NCI-H69 (cell line): ENCODE data around the gene TMEM62.

Experiments
- DNase-seq: peaks from one replicate; lab custom pipeline; 2025; lab: John Stamatoyannopoulos, UW

TMEM62 gene

DNA sequence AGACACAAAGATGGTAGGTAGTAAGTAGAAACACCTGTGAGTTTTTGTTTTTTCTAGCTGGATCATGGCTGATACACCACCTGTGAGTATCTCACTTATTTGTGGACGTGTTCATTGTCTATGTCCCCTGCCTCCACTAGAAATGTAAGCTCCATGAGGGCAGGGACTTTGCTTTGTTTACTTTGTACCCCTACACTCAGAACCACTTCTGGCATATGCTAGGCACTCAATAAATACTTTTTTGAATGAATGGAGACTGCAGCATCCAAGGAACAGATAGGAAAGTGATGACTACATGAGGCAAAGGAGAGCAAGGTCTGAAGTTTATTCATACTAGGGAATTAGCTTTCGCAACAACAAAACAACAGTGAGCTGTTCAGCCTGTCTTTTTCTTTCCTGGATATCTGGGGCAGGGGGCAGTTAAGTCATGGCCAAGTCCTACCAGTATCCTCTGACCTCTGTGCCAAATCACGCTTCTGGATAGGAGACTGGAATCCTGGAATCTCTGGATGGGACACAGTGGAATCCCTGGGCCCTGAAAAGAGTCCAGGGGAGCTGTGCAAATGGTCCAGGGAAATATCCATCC lies 99.0 kb downstream of the TMEM62 start:
- DNase-seq, result no peak
